Activated CD4-positive, alpha-beta T cell treated with anti-CD3 and anti-CD28 coated beads, Interleukin-2, amount 10 ng/mL, durations not matched to agents 7 days and 5 days (primary cell): ENCODE results near the gene VAC14. TPM values are rescaled to one million over a fixed set of nuclear protein-coding genes. Genes with fewer than 3 reads are reported as not detected.
A peak's percentile ranks its signal among the peaks of the same experiment; 100 is the strongest.

Experiments
- CTCF ChIA-PET: fragments of 350-600 bp; sonication (Branson Sonifier 250); formaldehyde crosslinking; loops from one replicate; lab custom pipeline; 2021; ENCODE audit warnings: antibody characterized with exemption; lab: Charles Lee
- POLR2A ChIA-PET: fragments of 350-600 bp; sonication (Branson Sonifier 250); formaldehyde crosslinking; loops from one replicate; lab custom pipeline; 2021; ENCODE audit warnings: antibody characterized with exemption; lab: Charles Lee
- DNase-seq: peaks from one replicate; pipeline ENCODE4 v3.0.0-alpha.2; 2020
- H3K27ac Mint-ChIP-seq: one replicate; pipeline ENCODE4 v1.8.0; 2021; ENCODE audit warnings: mild to moderate bottlenecking, moderate library complexity, mixed read lengths
- H3K27me3 Mint-ChIP-seq: one replicate; pipeline ENCODE4 v1.8.0; 2021; ENCODE audit warnings: mixed read lengths
- H3K36me3 Mint-ChIP-seq: one replicate; pipeline ENCODE4 v1.8.0; 2021; ENCODE audit warnings: low read depth, mixed read lengths
- H3K4me1 Mint-ChIP-seq: one replicate; pipeline ENCODE4 v1.8.0; 2021; ENCODE audit warnings: mixed read lengths
- H3K4me3 Mint-ChIP-seq: one replicate; pipeline ENCODE4 v1.8.0; 2021; ENCODE audit warnings: mild to moderate bottlenecking, moderate library complexity, mixed read lengths
- H3K9me3 Mint-ChIP-seq: one replicate; pipeline ENCODE4 v1.8.0; 2021; ENCODE audit warnings: mixed read lengths
- total RNA-seq, 2 experiments: library from RNA; stranded (reverse); gene quantifications; one replicate each; pipeline ENCODE4 v1.2.3, GENCODE V29; 2021

The VAC14 gene
- total RNA-seq, 2 experiments from 2014 or later, result 35.9 to 37.1 TPM

DNA sequence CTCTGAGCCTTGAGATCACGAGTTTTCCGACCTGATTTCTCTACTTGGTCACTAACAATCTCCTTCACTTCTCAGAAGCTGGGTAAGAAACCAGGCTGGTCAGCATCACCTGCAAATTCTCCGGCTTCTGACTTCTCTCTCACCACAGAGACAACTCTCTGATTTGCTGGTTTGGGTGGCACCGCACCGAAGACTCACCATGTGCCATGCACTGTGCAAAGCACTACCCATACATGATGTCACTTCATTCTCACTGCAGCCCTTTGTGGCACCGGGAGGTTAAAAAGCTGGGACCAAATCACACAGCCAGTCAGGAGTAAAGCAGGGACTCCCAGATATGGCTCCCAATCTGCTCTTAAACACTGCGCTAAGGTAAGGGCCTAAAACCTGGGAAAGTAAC, 647 bp downstream of the VAC14 start:
- Mint-ChIP-seq H3K27me3 (peaks cover 5% of the 10 kb centered on the region), H3K4me3 (peak overlapping the region; percentile 84), H3K9me3 (peaks cover 7% of the 10 kb centered on the region), H3K36me3 (no peaks in the 10 kb centered on the region), H3K4me1 (peaks cover 33% of the 10 kb centered on the region), H3K27ac (peak overlapping the region; percentile 92)
- no peak for DNase-seq
- ChIA-PET POLR2A (no interaction called here), CTCF (interaction anchor here (1.8 kb wide), 1 partner anchor 9 kb away, joined by 6 read pairs; no protein-coding TSS in a partner anchor)

DNA sequence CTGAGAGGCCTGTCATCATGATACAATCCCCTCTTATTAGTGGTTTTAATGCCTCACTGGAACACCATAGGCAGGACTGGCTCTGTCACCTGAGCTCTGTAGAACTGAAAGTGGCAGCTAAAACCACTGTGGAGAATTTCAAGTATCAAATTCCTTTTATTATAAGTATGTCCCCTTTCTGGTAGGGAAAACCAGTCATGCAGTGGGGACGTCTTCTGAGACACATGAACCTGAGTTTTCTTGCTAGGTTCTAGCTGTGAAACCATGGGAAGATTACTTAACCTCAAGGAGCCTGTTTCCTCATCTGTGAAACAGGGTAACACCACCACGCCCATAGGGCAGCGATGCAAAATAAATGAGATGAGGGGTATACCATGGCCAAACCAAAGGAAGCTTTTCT, 4.7 kb downstream of the VAC14 start:
- POLR2A ChIA-PET, result no interaction called here
- peaks cover 25% of the 10 kb centered on the region for H3K4me1 Mint-ChIP-seq

DNA sequence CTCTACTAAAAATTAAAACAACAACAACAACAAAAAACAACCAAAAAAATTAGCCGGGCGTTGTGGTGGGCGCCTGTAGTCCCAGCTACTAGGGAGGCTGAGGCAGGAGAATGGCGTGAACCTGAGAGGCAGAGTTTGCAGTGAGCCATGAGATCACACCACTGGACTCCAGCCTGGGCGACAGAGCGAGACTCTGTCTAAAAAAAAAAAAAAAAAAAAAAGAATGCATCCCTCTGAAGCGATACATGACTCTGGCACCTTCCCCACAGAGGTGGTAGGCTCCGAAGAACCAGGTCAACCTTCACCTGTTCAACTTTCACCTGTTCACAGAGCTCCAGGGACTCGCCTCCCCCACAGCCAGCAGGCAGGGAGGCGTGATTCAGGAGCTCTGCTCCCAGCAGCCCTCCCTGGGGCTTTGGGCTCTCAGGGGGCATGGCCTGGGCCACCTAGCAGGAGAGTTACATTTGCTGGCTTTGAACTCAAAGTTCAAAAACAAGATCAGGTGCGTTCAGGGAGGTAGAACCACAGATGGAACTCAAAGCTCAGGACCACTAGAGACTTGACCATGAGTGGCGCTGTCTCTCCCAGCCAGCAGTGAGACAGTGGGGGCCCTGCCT, 5.6 kb downstream of the VAC14 start:
- no peak for DNase-seq
- ChIA-PET CTCF (interaction anchor here (1.0 kb wide), 1 partner anchor 24 kb away, joined by 3 read pairs; no protein-coding TSS in a partner anchor), POLR2A (no interaction called here)
- H3K36me3 Mint-ChIP-seq, result no peaks in the 10 kb centered on the region
- no peak overlapping the region for H3K27ac Mint-ChIP-seq
- peaks cover 21% of the 10 kb centered on the region for H3K4me1 Mint-ChIP-seq
- H3K9me3 Mint-ChIP-seq, result no peaks in the 10 kb centered on the region
- no peak overlapping the region for H3K4me3 Mint-ChIP-seq
- H3K27me3 Mint-ChIP-seq, result no peaks in the 10 kb centered on the region

More for the DNA sequence above, 4.7 kb downstream of the VAC14 start:
- no peaks in the 10 kb centered on the region for H3K27me3 Mint-ChIP-seq
- no peaks in the 10 kb centered on the region for H3K9me3 Mint-ChIP-seq
- no peak overlapping the region for H3K4me3 Mint-ChIP-seq
- H3K36me3 Mint-ChIP-seq, result no peaks in the 10 kb centered on the region
- CTCF ChIA-PET, result interaction anchor here (1.0 kb wide), 1 partner anchor 25 kb away, joined by 3 read pairs; no protein-coding TSS in a partner anchor
- DNase-seq, result no peak
- H3K27ac Mint-ChIP-seq, result no peak overlapping the region

DNA sequence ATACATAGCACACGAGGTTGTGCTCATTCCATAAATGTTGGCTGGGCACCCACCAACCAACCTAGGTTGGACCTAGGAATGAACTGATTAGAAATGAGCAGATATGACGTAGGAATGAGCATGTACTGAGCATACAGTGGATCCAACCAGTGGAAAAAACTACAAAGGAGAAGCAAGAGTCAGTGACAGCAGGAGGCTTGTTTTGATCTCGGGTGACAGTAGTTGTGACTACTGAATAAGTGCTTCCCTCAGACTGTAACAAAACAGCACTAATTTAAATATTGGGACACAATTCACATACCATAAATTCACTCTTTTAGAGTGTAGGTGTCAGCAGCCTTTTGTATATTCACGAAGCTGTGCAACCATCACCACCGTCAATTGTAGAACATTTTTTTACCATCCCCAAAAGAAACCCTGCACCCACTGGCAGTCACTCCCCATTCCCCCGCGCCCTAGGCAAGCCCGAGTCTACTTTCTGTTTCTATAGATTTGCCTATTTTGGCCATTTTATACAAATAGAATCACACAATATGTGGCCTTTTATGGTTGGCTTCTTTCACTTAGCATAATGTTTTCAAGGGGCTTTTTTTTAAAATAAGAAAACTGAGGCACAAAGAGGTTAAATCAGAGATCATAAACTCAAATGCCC, 7.0 kb downstream of the VAC14 start:
- ChIA-PET POLR2A (interaction anchor here (0.5 kb wide), 1 partner anchor 9 kb away, joined by 6 read pairs; no protein-coding TSS in a partner anchor), CTCF (interaction anchor here (1.5 kb wide), 1 partner anchor 23 kb away, joined by 3 read pairs; no protein-coding TSS in a partner anchor)
- H3K27me3 Mint-ChIP-seq, result no peaks in the 10 kb centered on the region

DNA sequence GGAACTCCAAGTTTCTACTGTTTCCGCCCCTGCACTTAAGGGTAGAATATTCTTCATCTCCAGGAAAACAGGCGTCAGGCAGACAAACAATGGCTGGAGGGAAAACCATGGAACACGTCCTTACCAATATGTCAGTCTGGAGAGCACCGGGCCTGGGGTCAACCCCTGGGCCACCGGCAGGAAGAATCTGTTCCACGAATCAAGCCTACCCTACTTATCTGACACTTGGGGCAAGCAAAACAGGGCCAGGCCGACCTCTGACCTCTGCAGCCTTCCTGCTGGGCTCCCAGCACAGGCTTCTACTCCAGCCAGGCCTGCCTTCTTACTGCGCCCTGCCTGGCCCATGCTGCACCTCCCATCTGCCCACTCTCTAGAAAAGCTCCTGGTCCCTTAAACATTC, 10.1 kb downstream of the VAC14 start:
- no peaks in the 10 kb centered on the region for H3K9me3 Mint-ChIP-seq
- no peaks in the 10 kb centered on the region for H3K36me3 Mint-ChIP-seq
- CTCF ChIA-PET, result interaction anchor here (1.2 kb wide), 1 partner anchor 20 kb away, joined by 3 read pairs; no protein-coding TSS in a partner anchor
- no peak for DNase-seq
- H3K4me1 Mint-ChIP-seq, result peaks cover 3% of the 10 kb centered on the region
- POLR2A ChIA-PET, result no interaction called here
- no peak overlapping the region for H3K4me3 Mint-ChIP-seq
- no peaks in the 10 kb centered on the region for H3K27me3 Mint-ChIP-seq
- no peak overlapping the region for H3K27ac Mint-ChIP-seq

More for the DNA sequence above, 7.0 kb downstream of the VAC14 start:
- Mint-ChIP-seq H3K9me3 (no peaks in the 10 kb centered on the region), H3K36me3 (no peaks in the 10 kb centered on the region), H3K4me1 (peaks cover 9% of the 10 kb centered on the region), H3K4me3 (no peak overlapping the region), H3K27ac (no peak overlapping the region)
- DNase-seq, result no peak

DNA sequence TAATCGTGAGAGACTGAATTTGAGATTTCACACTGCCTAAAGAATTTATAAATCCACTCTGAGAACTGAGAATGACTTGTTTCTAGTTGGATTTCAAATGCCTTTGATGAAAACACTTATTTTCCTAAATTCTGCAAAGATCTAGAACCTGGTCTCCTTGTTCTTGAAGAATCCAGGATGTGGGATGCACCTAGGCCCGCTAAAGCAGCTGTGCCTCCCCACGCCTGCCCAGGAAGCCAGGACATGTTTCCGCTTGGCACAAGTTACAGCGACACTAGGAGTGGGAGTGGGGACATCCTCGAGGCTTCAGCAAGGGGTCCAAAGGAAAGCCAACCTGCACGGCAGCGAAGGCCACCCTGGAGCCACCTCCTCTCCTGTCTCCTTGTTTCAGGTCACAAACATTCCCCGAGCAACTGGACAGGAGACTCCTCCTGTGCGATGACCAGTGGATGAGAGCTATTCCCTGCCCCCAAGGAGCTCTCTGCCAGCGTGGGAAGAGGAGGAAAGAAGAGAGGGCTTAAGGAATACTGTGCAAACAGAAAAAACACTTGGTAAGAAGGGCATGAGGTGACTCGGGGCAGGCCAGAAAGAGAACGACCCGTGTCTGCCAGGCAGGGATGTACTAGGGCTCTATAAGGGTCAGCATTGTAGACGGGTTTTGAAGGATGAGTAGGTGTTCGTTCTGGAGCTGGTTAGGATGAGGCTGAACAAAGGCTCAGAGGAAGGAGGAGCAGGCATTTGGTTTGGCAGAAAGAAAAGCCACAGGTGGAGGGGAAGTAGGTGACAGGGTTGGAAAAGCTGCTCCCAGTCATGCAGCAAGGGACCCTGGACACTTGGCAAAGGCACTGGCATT, 11.1 kb downstream of the VAC14 start:
- no peak overlapping the region for H3K4me3 Mint-ChIP-seq
- POLR2A ChIA-PET, result no interaction called here
- no peak overlapping the region for H3K27ac Mint-ChIP-seq
- H3K4me1 Mint-ChIP-seq, result no peaks in the 10 kb centered on the region
- H3K36me3 Mint-ChIP-seq, result peaks cover 5% of the 10 kb centered on the region
- no peaks in the 10 kb centered on the region for H3K9me3 Mint-ChIP-seq
- no peak for DNase-seq
- CTCF ChIA-PET, result interaction anchor here (0.7 to 1.2 kb wide), 2 partner anchors 19 to 20 kb away, joined by 3 read pairs; no protein-coding TSS in a partner anchor
- no peaks in the 10 kb centered on the region for H3K27me3 Mint-ChIP-seq

DNA sequence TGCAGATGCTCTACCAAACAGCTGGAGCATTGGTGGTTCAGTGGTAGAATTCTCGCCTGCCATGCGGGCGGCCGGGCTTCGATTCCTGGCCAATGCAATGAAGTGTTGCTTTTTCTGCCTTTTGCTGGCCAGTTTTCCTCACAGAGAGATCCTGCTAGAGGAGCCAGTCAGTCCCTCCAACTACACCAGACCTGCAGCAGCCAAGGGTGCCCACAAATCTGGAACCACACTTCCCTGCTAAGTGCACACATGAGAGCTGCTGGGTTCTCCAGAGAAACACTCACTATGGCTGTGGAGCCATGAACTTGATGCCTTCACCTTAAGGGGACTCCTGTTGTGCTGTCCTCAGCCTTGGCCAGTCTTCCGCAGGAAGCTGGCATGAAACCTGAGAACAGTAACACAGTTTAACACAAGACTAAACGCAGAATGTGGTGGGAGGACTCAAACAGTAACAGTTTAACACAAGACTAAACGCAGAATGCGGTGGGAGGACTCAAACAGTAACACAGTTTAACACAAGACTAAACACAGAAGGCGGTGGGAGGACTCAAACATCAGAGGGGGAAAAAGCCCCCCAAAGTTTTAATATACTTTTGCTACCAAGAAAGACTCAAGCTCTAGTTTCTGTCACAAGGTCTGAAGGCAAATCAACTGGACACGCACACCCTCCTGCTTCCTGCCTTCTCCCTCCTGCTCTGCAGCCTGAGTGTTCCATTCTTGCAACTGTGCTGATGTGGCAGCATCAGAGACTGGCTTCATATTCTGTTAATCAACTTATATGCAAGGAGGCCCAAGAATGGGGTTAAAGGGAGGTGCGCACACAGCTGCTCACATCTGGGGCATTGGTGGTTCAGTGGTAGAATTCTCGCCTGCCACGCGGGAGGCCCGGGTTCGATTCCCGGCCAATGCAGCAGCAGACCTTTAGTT, 12.0 kb downstream of the VAC14 start:
- no peak for DNase-seq
- no peak overlapping the region for H3K4me3 Mint-ChIP-seq
- no peaks in the 10 kb centered on the region for H3K9me3 Mint-ChIP-seq
- no peaks in the 10 kb centered on the region for H3K4me1 Mint-ChIP-seq
- POLR2A ChIA-PET, result no interaction called here
- CTCF ChIA-PET, result interaction anchor here (0.7 kb wide), 1 partner anchor 21 kb away, joined by 3 read pairs; no protein-coding TSS in a partner anchor
- peaks cover 8% of the 10 kb centered on the region for H3K36me3 Mint-ChIP-seq
- no peak overlapping the region for H3K27ac Mint-ChIP-seq
- no peaks in the 10 kb centered on the region for H3K27me3 Mint-ChIP-seq

DNA sequence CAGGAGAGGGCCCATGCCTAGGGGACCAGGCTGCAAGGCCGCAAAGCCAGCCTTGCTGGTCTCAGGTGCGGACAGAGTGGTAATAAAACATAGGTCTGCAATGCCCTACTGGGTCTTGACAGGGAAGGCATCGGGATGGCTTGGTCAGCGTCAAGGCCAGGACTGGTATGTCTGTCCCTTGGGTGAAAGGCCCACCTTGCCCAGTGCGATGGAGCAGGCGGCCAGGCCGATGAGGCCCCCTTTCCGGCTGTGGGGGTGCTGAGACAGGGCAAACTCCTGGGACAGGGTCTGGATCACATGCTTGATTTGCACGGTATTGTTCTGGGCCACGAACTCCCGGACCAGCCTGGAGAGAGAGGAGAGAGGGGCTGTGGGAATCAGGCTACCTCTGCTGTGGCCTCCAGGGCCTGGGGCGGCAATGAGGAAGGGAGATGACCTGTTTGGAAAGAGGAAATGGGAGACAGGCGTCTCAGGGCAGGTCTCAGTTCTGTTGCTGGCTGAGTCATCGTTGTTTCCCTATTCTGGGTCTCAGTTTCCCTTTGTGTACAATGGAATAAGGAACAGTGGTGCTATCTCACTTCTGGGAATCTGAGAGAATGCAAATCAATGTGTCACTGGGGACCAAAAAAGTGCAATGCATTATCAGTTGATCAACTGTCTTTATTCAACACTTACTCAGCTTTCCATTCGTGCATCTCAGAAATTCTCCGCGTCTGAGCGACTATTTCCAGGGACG, 14.8 kb downstream of the VAC14 start:
- no peak for DNase-seq
- peaks cover 32% of the 10 kb centered on the region for H3K36me3 Mint-ChIP-seq
- H3K27me3 Mint-ChIP-seq, result no peaks in the 10 kb centered on the region
- POLR2A ChIA-PET, result no interaction called here
- H3K4me3 Mint-ChIP-seq, result no peak overlapping the region
- H3K27ac Mint-ChIP-seq, result no peak overlapping the region
- no peaks in the 10 kb centered on the region for H3K4me1 Mint-ChIP-seq
- CTCF ChIA-PET, result no interaction called here
- H3K9me3 Mint-ChIP-seq, result no peaks in the 10 kb centered on the region

DNA sequence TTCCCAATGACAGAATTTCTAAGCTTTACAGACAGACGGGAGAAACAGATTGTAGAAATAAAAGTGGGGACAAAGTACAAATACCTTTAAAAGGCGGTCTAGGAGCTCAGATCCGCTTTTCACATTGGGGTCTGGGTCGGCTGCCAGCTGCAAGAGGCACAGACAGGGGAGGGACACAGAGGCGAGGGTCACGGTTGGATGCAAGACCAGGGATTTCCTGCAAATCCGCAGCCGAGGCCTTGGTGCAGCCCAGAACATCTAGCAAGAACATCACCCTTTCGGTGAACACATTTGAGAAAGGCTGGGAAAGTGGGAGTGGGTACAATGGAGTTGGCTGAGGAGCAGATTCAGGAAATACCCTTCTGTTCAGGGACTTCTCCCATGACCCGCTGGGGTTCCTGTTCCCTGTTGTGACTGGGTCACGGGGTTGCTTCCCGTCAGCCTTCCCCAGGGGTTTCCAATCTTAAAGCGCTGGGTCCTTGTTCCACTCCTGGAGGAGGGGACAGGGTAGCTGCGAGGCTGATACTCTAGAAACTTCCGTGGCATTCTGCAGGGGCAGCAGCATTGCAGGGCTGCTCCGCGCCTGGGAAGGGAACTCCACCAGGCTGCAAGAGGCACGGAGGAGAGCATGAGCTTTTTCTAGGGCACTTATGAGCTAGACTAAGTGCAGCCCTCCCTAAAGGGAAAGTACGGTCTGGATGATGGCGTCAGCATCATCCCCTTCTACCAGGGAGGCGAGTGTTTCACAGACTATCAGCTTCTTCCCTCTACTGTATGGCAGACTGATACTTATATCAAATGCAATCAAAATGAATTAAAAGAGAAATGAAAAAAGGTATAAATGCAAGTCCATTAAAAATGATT, 16.0 kb downstream of the VAC14 start:
- no peaks in the 10 kb centered on the region for H3K4me1 Mint-ChIP-seq
- no peak overlapping the region for H3K4me3 Mint-ChIP-seq
- ChIA-PET CTCF (interaction anchor here (1.4 to 1.8 kb wide), 2 partner anchors 14 to 47 kb away, joined by 5 to 10 read pairs; no protein-coding TSS in a partner anchor), POLR2A (interaction anchor here (0.5 kb wide), 1 partner anchor 542 kb away, joined by 17 read pairs; no protein-coding TSS in a partner anchor)
- peaks cover 45% of the 10 kb centered on the region for H3K36me3 Mint-ChIP-seq
- H3K27me3 Mint-ChIP-seq, result no peaks in the 10 kb centered on the region
- H3K9me3 Mint-ChIP-seq, result no peaks in the 10 kb centered on the region
- no peak overlapping the region for H3K27ac Mint-ChIP-seq
- DNase-seq, result no peak

DNA sequence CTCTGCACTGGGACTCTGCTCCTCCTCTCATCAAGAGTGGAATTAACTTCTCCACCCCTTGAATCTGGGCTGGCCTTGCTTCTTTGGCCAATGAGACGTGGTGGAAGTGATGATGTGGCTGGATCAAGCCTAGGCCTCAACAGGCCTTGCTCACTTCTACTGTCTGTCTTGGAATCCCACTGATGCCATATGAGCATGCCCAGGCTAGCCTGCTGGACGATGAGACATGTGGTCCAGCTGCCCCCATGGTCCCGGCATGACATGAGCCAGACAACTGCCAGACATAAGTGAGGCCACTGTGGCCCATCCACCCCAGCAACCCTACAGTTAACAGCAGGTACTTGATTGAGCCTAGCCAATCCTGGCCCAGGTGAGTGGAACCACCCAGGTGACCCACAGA, 18.7 kb downstream of the VAC14 start:
- no peak for DNase-seq
- H3K27ac Mint-ChIP-seq, result no peak overlapping the region
- ChIA-PET CTCF (interaction anchor here (1.8 kb wide), 1 partner anchor 12 kb away, joined by 8 read pairs; no protein-coding TSS in a partner anchor), POLR2A (no interaction called here)
- H3K4me3 Mint-ChIP-seq, result no peak overlapping the region
- H3K27me3 Mint-ChIP-seq, result no peaks in the 10 kb centered on the region
- H3K9me3 Mint-ChIP-seq, result no peaks in the 10 kb centered on the region
- no peaks in the 10 kb centered on the region for H3K4me1 Mint-ChIP-seq
- H3K36me3 Mint-ChIP-seq, result peaks cover 49% of the 10 kb centered on the region
